ENCODE measurements around the gene TMCC2. TPM values are rescaled to one million over a fixed set of nuclear protein-coding genes. Genes with fewer than 3 reads are reported as not detected.
A peak's percentile ranks its signal among the peaks of the same experiment; 100 is the strongest.

Gene TMCC2
- polyA plus RNA-seq, 3 donors: 7.2 to 10.3 (median 7.3) TPM

DNA sequence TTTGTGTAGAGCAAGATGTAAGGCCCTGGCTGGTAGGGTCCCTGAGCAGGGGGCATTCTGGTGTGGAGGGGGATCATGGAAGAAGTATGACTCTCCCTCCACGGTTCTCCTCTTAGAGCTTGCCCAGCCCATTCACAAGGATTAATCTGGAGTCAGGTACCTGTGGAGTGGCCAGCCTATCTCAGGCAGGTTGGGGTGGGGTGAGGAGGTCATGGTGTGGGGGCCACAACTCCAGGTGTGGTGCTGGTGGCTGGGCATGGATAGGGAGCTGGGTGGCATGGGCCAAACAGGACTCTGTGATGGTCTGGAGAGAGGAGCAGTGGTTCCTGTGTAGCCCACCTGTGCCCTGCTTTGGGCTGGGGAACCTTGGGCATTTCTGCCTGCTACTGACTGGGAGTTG, 32.3 kb downstream of the TMCC2 start:
- DNase-seq: no peak

GRCh38 chr1:205260948-205261732, 33.4 kb downstream of the TMCC2 start:
- no peak for DNase-seq

- DNase-seq: no peak
These were observed 34.4 kb downstream of the TMCC2 start for GRCh38 chr1:205261946-205262691.

GRCh38 chr1:205262731-205263171, 35.0 kb downstream of the TMCC2 start:
- no peak for DNase-seq

DNA sequence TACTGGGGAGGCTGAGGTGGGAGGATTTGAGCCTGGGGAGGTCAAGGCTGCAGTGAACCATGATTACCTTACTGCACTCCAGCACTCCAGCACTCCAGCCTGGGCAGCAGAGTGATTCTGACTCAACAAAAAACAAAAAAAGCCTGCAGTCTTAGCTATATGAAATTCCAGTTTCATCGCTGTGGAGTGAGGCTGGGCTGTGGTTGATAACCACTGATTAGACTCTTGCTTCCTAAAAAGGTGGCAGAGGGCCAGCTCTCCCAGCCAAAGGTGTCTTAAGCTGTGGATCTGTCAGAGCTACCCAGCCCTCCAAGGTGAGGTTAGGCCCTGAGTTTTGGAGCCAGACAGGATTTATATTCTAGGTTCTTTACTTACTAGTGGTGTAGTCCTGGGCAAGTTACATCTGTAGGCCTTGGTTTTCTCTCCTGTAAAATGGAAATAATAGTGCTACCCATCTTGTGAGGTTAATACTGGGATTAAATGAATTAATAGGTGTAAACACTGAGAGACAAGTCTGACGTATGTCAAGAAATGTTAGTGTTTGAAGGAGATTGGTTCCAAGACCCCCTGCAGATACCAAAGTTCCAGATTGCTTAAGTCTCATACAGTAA, 35.9 kb downstream of the TMCC2 start:
- no peak for DNase-seq

- DNase-seq: no peak
These were observed 39.0 kb downstream of the TMCC2 start for GRCh38 chr1:205266611-205267305.

DNA sequence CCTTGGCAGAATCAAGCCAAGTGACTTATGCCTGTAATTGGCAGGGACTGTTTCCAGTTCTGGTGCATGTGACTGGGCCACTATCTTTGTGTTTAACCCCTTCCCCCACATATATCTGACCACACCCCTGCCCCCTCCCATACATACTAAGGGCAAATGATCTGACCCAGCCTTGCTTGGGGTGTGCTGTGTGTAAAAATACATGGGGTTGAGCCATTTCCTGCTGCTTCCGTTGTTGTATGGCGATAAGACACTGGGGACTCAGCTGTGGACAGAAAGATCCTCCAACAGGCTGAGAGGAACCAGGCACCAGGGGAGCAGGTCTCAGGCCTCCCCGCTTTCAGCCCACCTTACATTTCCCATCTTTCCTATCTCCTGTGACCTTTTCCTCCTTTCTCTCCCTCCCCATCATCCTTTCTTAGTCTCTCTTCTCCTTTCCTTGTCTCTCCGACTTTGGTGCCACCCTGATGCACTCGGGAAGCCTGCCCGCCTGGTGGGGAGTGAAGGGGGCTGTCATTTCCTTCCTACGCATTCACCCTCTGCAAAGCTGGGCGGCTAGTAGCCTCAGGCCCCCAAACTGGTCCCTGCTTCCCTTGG, 39.7 kb downstream of the TMCC2 start:
- DNase-seq: no peak

- DNase-seq: no peak
These were observed 41.3 kb downstream of the TMCC2 start for GRCh38 chr1:205268846-205269680.

- DNase-seq: no peak
These were observed 42.0 kb downstream of the TMCC2 start for GRCh38 chr1:205269711-205270110.

- no peak for DNase-seq
These were observed 42.5 kb downstream of the TMCC2 start for GRCh38 chr1:205270271-205270670.

DNA sequence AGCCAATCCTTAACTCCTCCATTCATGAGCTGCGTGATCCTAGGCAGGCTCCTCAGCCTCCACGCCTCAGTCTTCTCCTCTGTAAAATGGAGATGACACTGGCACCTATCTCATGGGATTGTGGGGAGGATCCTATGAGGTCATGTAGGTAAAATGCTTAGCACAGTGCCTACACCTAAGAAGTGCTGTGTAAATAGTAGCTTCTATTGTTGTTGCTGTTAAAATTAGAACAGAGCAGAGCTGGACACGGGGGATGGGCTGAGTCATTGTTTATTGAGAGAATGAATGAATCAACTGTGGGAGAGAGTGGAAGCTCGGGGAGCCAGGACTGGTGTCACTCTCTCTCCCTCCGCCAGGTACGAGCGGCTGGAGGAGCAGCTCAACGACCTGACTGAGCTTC, 43.0 kb downstream of the TMCC2 start:
- no peak for DNase-seq

DNA sequence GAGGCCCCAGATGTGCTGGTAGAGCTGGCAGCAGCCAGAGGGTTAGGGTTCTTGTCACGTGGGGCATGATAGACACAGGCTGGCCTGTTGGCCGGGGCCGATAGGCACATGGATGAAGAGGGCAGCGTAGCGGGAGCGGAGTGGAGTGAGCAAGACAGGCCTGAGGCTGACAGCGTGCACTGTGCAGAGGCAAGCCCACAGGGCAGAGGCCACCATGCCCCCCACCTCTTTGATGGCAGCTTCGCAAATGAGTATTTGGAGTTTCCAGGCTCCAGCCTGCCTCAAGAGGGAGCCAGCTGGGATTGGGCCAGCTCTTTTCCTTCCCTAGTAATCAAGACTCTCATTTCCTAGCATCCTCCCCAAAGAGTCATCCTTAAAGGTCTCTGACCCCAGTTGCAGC, 43.5 kb downstream of the TMCC2 start:
- DNase-seq: no peak

GRCh38 chr1:205271745-205272144, 44.0 kb downstream of the TMCC2 start:
- no peak for DNase-seq

DNA sequence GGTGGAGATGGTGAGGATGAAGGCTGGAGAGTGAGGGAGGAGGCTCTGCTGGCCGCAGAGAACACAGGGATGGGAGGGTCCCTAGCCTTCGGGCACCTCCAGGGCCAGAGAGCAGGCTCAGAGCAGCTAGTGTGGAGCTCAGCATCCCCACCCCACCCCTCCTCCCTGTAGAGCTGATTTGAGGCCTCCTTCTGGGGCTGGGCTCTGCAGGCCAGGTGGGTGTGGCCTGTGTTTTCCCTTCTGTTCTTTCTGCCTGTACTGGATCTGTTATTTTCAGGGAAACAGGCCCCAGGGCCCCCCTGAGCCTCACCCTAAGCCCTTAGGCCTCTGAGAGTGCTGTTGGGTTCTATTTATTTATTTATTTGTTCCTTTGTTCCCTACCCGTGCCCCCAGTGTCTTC, 44.8 kb downstream of the TMCC2 start:
- no peak for DNase-seq

GRCh38 chr1:205273551-205273982, 45.8 kb downstream of the TMCC2 start:
- DNase-seq: peak; percentile 76

- no peak for DNase-seq
These were observed 46.4 kb downstream of the TMCC2 start for GRCh38 chr1:205274041-205274691.

DNA sequence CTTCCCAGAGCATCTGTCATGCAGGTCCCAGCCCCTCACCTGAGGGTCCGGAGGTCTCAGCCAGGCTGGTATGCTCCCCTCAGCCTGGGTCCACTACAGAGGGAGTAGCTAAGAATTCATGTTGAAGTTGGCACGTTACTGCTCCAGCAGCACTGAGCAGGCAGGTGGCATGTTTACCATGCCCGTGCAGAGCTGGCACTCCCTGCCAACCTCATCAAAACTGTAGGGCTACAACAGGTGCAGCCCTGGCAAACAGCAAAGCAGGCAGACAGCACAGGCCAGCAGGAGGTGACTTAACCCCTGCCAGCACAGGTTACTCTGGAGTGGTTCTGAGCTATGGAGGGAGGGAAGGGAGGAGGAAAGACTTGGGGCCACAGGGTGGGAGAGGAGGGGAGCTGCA, 47.4 kb downstream of the TMCC2 start:
- DNase-seq: no peak

DNA sequence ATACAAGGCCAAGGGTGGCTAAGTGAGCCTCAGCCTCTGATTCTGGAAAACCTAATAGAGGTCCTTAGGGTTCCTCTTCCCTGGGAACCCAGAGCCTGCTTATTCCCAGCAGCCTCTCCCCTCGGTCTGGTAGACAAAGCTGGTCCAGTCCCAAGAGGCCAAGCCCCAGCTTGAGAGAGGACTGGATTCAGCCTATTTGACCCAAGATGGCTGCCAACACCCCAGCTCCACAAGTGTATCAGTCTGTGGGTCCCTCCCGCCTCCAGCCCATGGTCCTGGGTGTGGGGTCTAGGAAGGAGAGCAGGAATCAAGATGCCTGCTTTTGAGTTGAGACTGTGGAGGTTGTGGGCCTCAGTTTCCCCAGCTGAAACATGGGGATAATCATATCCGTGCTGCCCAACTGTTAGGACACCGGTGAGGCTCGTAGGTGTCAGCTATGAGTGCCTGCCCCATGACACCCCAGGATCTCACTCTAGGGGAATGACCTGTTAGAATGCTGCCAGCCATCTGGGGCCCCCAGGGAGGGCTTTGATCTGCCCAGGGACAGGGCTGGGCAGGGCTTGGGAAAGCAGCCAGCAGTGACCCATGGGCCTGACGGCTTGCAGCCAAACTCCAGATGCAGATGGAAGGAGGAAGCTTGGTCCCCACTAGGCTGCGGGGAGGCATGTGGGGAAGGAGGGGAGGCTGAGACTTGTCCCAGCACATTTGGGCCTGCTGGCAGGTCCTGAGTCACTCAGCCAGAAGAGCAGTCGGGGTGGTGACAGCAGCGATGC, 48.4 kb downstream of the TMCC2 start:
- no peak for DNase-seq

DNA sequence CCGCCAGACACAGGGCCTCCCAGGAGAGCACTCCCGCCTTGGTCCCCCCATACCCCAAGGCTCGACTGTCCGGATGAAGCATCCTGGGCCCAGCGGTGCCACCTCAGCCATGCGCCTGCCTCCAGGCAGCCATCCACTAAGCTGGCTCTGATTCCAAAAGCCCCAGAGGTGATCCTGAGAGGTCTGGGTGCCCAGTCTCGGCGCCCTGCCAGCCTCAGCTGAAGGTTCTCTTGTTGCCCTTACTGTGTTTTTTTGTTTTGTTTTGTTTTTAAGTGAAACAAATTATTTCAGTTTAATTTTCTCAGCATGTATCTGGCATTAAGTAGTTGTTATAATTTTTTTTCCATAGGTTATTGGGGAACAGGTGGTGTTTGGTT, 48.9 kb downstream of the TMCC2 start:
- no peak for DNase-seq

- no peak for DNase-seq
These were observed 52.2 kb downstream of the TMCC2 start for GRCh38 chr1:205279986-205280385.

Data from renal pelvis (tissue), 4 donors.